ENCODE measurements around the gene ALOX12B.
A peak's percentile ranks its signal among the peaks of the same experiment; 100 is the strongest.
"Not testable (repeated sequence)": the region's sequence is repeated elsewhere in the genome, so short reads cannot be mapped to it uniquely, and the experiment has no call there.

Gene ALOX12B

GRCh38 chr17:8063761-8064534 lies 23.6 kb downstream of the ALOX12B start:
- DNase-seq, result no peak

GRCh38 chr17:8062807-8063483 lies 24.6 kb downstream of the ALOX12B start:
- no peak for DNase-seq

- DNase-seq, result no peak
These were observed 25.1 kb downstream of the ALOX12B start for GRCh38 chr17:8062435-8062806.

- not testable (repeated sequence) for DNase-seq
These were observed 25.7 kb downstream of the ALOX12B start for GRCh38 chr17:8061851-8062250.

- peak in 3 of 4 experiments; percentile 12 to 24 (median 16) for DNase-seq
These were observed 27.2 kb downstream of the ALOX12B start for GRCh38 chr17:8060274-8060673.

- DNase-seq, result no peak
These were observed 28.4 kb downstream of the ALOX12B start for GRCh38 chr17:8059131-8059530.

- DNase-seq, result no peak
These were observed 29.8 kb downstream of the ALOX12B start for GRCh38 chr17:8057691-8058114.

GRCh38 chr17:8056976-8057625 lies 30.4 kb downstream of the ALOX12B start:
- DNase-seq, result no peak

- DNase-seq, result no peak
These were observed 31.1 kb downstream of the ALOX12B start for GRCh38 chr17:8056232-8056975.

- no peak for DNase-seq
These were observed 31.7 kb downstream of the ALOX12B start for GRCh38 chr17:8055851-8056231.

GRCh38 chr17:8053600-8053999 lies 33.9 kb downstream of the ALOX12B start:
- DNase-seq, result no peak

- DNase-seq, result no peak
These were observed 35.0 kb downstream of the ALOX12B start for GRCh38 chr17:8052256-8053252.

- DNase-seq, result no peak
These were observed 35.7 kb downstream of the ALOX12B start for GRCh38 chr17:8051831-8052230.

- DNase-seq, result no peak
These were observed 38.8 kb downstream of the ALOX12B start for GRCh38 chr17:8048736-8049135.

- DNase-seq, result no peak
These were observed 39.3 kb downstream of the ALOX12B start for GRCh38 chr17:8048236-8048635.

GRCh38 chr17:8047769-8048110 lies 39.8 kb downstream of the ALOX12B start:
- no peak for DNase-seq

- no peak for DNase-seq
These were observed 40.4 kb downstream of the ALOX12B start for GRCh38 chr17:8046929-8047768.

- DNase-seq, result no peak
These were observed 41.1 kb downstream of the ALOX12B start for GRCh38 chr17:8046306-8046928.

GRCh38 chr17:8044819-8045810 lies 42.4 kb downstream of the ALOX12B start:
- no peak for DNase-seq
